Loucy (cell line): ENCODE measurements around the gene SPINDOC.

Experiments
- H2AFZ ChIP-seq: fragments of 200-600 bp; sonication (generic); 2 replicates; pipeline ENCODE4 v1.6.0; 2016; ENCODE audit warnings: antibody characterized with exemption, mild to moderate bottlenecking, low read length, moderate library complexity
- H3F3A ChIP-seq: fragments of 200-600 bp; 2 replicates; pipeline ENCODE4 v1.6.0; 2016; ENCODE audit warnings: antibody characterized with exemption, low read depth, mild to moderate bottlenecking
- H3K27me3 ChIP-seq: fragments of 200-600 bp; sonication (generic); 2 replicates; pipeline ENCODE4 v1.6.1; 2014; ENCODE audit warnings: low read length, mild to moderate bottlenecking; ENCODE audit not compliant: insufficient read depth, poor library complexity, severe bottlenecking
- H3K36me3 ChIP-seq: fragments of 200-600 bp; sonication (generic); 2 replicates; pipeline ENCODE4 v1.6.1; 2016; ENCODE audit warnings: low read length; ENCODE audit not compliant: insufficient read depth
- H3K4me1 ChIP-seq: fragments of 200-600 bp; sonication (generic); 2 replicates; pipeline ENCODE4 v1.5.1; 2014; ENCODE audit warnings: low read length, mild to moderate bottlenecking; ENCODE audit not compliant: insufficient read depth, poor library complexity, severe bottlenecking
- H3K4me2 ChIP-seq: fragments of 200-600 bp; sonication (generic); 2 replicates; pipeline ENCODE4 v1.6.0; 2014; ENCODE audit warnings: antibody characterized with exemption, low read length, low read depth, mild to moderate bottlenecking; ENCODE audit not compliant: poor library complexity, severe bottlenecking
- H3K4me3 ChIP-seq: fragments of 200-600 bp; sonication (generic); 2 replicates; pipeline ENCODE4 v1.5.1; 2014; ENCODE audit warnings: low read length, mild to moderate bottlenecking, mixed read lengths; ENCODE audit not compliant: poor library complexity, severe bottlenecking
- H3K79me2 ChIP-seq: fragments of 200-600 bp; sonication (generic); 2 replicates; pipeline ENCODE4 v1.6.1; 2014; ENCODE audit warnings: low read length; ENCODE audit not compliant: insufficient read depth
- H3K9ac ChIP-seq: fragments of 200-600 bp; sonication (generic); 2 replicates; pipeline ENCODE4 v1.6.0; 2014; ENCODE audit warnings: mild to moderate bottlenecking, low read depth, low read length, moderate library complexity; ENCODE audit not compliant: poor library complexity, severe bottlenecking
- H3K9me2 ChIP-seq: fragments of 200-600 bp; sonication (generic); replicated peaks from 2 replicates; pipeline ENCODE4 v1.6.1; 2016; ENCODE audit warnings: low read depth, low read length, mixed read lengths
- H3K9me3 ChIP-seq: fragments of 200-600 bp; sonication (generic); 2 replicates; pipeline ENCODE4 v1.6.1; 2014; ENCODE audit warnings: mild to moderate bottlenecking, antibody characterized with exemption, low read length, low read depth; ENCODE audit not compliant: insufficient read depth
- H4K20me1 ChIP-seq: fragments of 200-600 bp; sonication (generic); 2 replicates; pipeline ENCODE4 v1.6.0; 2014; ENCODE audit warnings: antibody characterized with exemption, low read length, mild to moderate bottlenecking; ENCODE audit not compliant: insufficient read depth, poor library complexity, severe bottlenecking
- EZH2phosphoT487 ChIP-seq: fragments of 200-600 bp; IDR thresholded peaks from 2 replicates; pipeline ENCODE4 v1.6.1; 2018; ENCODE audit warnings: antibody characterized with exemption, mild to moderate bottlenecking, moderate library complexity, borderline replicate concordance
- TF ChIP-seq, protein P1 (sequence below): fragments of 200-600 bp; sonication (generic); conservative IDR thresholded peaks from 2 replicates; pipeline ENCODE4 v1.5.1; 2014; ENCODE audit warnings: mild to moderate bottlenecking, antibody characterized with exemption, low read length

Gene SPINDOC

DNA sequence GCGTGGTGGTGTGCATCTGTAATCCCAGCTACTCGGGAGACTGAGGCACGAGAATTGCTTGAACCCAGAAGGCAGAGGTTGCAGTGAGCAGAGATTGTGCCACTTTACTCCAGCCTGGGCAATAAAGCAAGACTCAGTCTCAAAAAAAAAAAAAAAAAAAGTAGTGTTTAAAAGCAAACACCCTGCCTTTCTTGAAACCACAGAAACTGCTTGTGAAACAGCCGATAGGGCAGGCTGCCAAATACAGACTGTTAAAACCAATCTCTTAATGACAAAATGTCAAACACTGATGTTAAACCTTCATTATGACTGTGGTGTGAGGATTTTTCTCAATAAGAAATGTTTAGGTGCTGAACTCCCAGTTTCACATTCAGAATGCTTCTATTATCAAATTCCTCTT lies 53.0 kb downstream of the SPINDOC start:
- H2AFZ ChIP-seq, result no peak overlapping the region
- TF ChIP-seq, protein P1, sequence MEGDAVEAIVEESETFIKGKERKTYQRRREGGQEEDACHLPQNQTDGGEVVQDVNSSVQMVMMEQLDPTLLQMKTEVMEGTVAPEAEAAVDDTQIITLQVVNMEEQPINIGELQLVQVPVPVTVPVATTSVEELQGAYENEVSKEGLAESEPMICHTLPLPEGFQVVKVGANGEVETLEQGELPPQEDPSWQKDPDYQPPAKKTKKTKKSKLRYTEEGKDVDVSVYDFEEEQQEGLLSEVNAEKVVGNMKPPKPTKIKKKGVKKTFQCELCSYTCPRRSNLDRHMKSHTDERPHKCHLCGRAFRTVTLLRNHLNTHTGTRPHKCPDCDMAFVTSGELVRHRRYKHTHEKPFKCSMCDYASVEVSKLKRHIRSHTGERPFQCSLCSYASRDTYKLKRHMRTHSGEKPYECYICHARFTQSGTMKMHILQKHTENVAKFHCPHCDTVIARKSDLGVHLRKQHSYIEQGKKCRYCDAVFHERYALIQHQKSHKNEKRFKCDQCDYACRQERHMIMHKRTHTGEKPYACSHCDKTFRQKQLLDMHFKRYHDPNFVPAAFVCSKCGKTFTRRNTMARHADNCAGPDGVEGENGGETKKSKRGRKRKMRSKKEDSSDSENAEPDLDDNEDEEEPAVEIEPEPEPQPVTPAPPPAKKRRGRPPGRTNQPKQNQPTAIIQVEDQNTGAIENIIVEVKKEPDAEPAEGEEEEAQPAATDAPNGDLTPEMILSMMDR, result no peak
- no peak for TF ChIP-seq EZH2phosphoT487
- no peaks in the 10 kb centered on the region for H3K9me2 ChIP-seq
- peaks cover 70% of the 10 kb centered on the region for H3K79me2 ChIP-seq
- no peaks in the 10 kb centered on the region for H3K27me3 ChIP-seq
- peaks cover 46% of the 10 kb centered on the region for H4K20me1 ChIP-seq
- H3K9me3 ChIP-seq, result no peaks in the 10 kb centered on the region
- peaks cover 68% of the 10 kb centered on the region for H3K4me1 ChIP-seq
- peak overlapping the region; percentile 50 for H3K4me2 ChIP-seq
- H3K9ac ChIP-seq, result peak overlapping the region; percentile 7
- H3K36me3 ChIP-seq, result peaks cover 15% of the 10 kb centered on the region; the same call in 1 of the 2 replicates
- H3F3A ChIP-seq, result peaks cover 8% of the 10 kb centered on the region
- peak overlapping the region; percentile 9 for H3K4me3 ChIP-seq

DNA sequence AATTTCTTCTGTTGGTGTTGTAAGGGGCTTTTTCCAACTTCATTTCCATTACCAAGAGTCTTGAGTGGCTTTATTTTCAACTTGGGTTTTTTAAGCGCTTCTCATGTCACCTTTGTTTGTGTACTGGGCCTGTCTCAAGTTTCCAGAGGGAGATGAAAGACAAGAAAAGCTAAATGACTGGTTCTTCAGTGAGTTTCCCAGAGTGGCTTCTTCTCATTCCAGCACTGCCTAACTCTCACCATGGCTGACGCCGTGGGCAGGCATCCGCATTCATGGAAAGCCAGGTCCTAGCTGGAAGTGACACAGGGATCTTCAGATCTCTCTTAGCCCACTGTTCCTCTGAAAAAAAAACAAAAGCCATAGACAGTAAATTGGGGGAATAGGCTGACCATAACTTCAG lies 54.3 kb downstream of the SPINDOC start:
- Histone ChIP-seq H3K27me3 (no peaks in the 10 kb centered on the region), H4K20me1 (peaks cover 50% of the 10 kb centered on the region), H3K79me2 (peaks cover 78% of the 10 kb centered on the region), H3K36me3 (peaks cover 9% of the 10 kb centered on the region; the same call in 1 of the 2 replicates), H3K4me1 (peaks cover 76% of the 10 kb centered on the region), H3K9me2 (no peaks in the 10 kb centered on the region), H3K9me3 (no peaks in the 10 kb centered on the region), H3K4me3 (no peak overlapping the region), H3F3A (peaks cover 8% of the 10 kb centered on the region), H2AFZ (no peak overlapping the region), H3K4me2 (no peak overlapping the region), H3K9ac (no peak overlapping the region)
- TF ChIP-seq, protein P1, result no peak
- TF ChIP-seq EZH2phosphoT487, result no peak

DNA sequence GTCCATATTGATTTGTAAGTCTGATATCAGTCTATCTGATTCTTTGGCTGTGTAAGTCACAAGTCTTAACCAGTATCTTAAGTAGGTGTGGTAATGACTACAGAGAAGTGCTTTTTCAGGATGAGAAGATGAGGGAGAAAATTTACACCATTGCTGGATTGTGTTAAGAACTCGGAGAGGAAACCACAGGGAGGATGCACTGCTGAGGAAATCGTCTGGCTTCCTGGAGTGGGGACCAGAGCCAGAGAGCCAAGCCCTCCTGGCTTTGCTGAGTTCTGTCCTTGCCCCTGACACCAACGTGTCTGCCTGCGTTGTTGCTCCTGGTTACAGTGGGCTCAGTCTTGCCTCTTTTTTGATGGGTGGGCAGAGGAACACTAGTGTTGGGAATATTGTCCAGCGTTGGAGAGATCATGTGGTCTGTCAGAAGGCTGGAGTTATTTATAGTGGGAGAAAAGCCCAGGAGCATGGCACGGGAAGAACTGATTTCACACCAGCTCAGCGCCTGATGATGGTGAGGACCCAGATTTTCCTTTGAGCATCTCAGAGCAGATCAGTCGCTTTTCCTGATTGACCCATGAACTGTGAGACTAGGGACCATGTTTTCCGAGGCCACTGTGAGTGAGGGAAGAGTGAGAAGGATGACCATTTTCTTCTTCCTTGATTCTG lies 55.3 kb downstream of the SPINDOC start:
- Histone ChIP-seq H3K36me3 (peaks cover 3% of the 10 kb centered on the region; the same call in 1 of the 2 replicates), H3K4me1 (peaks cover 69% of the 10 kb centered on the region), H3K79me2 (peaks cover 83% of the 10 kb centered on the region), H2AFZ (no peak overlapping the region), H3K4me2 (peak overlapping the region; percentile 65), H3F3A (peaks cover 8% of the 10 kb centered on the region), H3K27me3 (no peaks in the 10 kb centered on the region), H4K20me1 (peaks cover 54% of the 10 kb centered on the region), H3K9ac (no peak overlapping the region), H3K4me3 (no peak overlapping the region), H3K9me3 (no peaks in the 10 kb centered on the region), H3K9me2 (no peaks in the 10 kb centered on the region)
- TF ChIP-seq, protein P1, result no peak
- no peak for TF ChIP-seq EZH2phosphoT487
